Measurements from ENCODE around the gene SAPCD1.
A peak's percentile ranks its signal among the peaks of the same experiment; 100 is the strongest.

The SAPCD1 gene

DNA sequence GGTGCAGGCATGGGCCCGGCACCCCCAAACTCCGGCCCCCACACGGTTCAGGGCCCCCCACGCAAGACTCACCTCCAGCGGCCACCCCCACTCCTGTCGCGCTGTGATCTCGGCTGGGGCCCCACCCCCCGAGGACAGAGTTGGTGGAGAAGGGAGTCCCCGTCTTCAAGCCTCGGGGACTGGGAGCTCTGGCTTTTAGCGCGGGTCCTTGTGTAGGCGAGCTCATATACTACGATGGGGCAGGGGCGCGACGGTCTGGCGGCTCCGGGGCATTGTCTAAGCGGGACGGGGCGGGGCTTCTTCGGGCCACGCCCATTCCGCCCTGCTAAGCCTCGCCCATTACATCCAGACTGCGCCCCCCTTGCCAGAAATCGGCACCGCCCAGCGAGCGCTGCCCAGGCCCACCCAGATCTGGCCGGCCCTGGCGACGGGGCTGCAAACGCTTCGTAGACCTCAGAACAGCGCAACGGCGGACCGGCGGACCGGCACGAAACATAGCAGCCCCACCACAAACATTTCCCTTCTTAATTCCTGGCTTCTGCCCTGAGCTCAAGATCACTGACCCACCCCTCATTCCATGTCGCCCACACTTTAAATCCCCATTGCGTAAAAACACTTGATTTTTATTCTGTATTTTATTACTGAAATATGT is 32.4 kb upstream of the SAPCD1 start:
- DNase-seq, result peak; percentile 62

DNA sequence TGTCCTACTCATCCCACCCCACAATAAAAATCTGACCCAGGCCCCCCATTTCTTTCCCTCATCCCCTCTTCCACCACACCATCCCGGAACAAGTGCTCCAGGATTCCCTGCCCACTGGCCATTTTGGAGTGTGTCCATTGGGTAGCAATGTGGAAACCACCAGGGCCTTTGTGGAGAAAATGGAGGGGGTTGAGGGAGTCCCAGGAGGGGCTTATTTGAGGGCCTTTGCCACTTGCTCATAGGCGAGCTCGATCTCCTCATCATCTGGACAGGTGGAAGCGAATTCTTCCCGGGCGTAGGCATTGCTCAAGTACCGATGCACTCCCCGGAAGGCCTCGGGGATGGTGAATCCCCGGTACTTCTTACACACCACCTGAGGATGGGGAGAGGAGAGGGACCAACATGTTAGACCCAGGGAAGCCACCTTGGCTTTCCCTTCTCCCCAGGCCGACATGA is 31.8 kb upstream of the SAPCD1 start:
- no peak for DNase-seq

DNA sequence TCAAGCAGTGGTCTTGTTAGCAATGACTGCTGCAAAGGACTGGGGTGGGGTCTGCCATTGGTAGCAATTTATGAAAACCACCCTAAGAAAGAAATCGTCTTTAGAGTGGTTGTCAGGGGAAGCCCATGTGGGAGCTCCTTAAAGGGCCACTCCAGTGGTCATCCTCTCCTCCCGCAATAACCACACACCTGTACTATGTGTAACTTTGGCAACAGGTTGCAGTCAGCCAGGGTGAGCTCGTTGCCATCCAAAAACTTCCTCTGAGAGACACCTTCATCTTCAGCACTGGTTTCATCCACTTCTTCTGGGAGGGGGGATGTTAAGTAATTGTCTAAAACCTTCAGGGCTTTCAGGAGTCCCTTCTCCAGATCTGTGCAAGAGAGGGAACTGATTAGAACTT is 30.4 kb upstream of the SAPCD1 start:
- DNase-seq, result no peak

DNA sequence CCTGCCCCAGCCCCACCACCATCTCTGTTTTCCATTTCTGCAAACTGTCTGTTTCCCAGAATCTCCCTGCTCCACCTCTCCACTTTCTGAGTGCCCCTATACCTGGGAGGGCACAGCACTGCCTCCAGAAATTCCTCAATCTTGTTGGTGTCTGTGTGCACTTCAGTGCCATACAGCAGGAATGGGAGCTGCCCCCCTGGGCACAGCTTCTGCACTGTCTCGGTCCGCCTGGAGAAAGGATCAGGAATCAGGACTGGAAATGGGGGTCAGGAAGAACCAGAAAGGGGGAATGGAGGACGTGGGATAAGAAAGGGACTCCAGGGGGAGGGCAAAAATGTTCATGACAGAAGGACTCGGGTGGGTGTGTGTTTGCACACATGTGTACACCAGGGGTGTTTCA is 28.7 kb upstream of the SAPCD1 start:
- DNase-seq, result no peak

DNA sequence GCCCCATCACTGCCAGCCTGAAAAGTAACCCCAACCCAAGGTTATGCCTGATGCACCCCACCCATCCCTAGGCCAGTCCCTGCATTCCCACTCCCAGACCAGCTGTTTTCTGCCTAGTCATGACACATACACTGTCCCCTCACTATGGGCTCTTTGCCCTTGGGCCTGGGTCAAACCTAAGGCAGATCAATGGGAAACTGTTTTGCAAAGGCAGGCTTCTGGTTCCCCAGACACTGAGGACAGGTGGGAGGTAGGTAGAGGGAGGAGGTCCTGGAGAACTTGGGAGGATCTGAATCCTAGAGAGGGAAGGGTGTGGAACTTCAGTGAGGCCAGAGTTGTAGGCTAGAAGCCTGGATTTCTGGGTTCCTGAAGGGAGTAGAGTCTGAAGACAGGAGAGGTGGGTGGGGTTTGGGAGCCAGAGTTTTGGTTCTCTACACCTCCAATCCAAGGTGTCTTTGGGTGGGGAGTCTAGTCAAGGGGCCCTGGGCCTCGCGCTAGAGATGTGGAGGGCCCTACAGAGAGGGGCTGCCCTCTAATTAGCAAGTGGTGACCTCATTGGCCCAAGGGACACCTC is 28.1 kb upstream of the SAPCD1 start:
- DNase-seq, result no peak

DNA sequence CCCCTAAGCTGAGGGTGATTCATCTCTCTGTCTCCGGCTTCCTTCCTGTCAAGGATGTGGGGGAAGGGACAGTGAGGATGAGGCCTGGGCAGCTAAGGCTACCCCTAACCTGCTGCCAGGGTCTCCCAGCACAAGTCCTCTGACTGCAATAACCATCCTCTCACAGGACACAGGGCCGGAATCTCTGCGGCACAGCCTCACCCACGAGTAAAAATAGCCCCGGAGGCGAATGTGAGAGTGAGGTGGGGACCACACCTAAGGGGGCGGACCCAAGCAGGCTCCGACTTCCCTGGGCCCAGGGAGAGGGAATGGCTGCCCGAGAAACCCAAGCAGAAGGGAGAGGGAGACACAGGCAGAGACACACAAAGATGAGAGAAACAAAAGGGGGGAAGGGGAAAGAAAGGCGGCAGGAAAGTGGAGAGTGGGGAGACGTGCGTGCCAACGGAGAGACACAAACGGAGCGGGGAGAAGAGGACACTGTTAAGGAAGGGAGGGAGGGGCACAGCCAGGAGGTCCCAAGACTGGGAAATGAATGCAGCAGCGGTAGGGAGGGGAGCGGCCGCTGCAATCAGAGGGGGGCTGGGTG is 27.5 kb upstream of the SAPCD1 start:
- peak; percentile 58 for DNase-seq

DNA sequence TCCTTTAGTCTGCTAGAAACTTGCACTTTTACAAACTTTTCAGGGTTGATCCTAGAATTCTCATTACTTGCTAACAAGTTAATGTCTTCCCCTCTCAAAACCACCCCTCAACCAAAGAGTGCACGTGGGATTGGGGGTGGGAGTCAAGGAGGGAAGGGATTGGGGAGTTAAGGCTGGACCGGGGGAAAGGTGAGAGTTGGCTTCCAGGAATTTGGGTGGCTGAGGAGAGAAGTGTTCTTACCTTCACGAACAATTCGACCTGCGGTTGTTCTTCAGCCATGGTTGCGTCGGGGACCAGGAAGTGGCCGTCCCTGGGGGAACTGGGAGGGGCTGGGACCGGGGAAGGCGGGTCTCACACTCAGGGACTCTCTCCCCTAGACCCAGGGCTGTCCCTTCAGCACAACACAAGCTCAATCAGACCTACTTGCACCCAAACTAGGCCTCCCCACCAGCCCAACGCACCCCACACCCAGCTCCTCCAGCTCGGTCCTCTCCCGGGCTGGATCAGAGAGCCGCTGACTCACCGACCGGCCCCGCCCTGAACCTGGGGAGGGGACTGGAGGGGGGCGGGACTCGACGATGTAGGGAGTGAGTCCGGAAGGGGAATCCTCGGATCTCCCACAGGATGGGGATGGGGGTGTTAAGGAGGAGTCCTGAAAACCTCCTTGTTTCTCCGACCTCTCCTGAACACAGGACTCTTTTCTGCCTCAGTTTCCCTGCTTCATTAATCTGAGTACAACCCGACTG is 26.3 kb upstream of the SAPCD1 start, which contains the start of gene CLIC1:
Gene CLIC1, minus strand, starts transcription at position 510 of the 747 bp plus-strand sequence. Its CDS starts 230 bp downstream, at position 280.
- DNase-seq, result peak; percentile 56

DNA sequence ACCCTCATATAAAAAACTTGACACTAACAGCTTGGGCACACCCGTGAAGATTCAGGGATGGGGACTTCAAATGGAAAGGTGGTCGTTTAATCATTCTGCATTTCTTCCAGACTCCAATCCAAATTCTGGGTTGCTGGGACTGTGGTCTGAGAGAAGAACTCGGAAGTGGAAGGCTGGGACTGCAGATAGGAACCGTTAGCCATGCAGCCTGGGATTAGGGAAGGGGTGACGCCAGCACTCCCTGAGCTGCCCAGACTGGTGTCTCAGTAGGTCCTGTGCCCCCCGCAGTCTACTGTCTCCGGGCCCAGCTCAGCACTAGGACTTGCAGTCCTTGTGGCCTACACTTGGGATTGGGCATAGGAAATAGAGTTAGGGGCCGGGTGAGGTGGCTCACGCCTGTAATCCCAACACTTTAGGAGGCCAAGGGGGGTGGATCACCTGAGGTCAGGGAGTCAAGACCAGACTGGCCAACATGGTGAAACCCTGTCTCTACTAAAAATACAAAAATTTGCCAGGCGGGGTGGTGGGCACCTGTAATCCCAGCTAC is 25.6 kb upstream of the SAPCD1 start:
- no peak for DNase-seq

DNA sequence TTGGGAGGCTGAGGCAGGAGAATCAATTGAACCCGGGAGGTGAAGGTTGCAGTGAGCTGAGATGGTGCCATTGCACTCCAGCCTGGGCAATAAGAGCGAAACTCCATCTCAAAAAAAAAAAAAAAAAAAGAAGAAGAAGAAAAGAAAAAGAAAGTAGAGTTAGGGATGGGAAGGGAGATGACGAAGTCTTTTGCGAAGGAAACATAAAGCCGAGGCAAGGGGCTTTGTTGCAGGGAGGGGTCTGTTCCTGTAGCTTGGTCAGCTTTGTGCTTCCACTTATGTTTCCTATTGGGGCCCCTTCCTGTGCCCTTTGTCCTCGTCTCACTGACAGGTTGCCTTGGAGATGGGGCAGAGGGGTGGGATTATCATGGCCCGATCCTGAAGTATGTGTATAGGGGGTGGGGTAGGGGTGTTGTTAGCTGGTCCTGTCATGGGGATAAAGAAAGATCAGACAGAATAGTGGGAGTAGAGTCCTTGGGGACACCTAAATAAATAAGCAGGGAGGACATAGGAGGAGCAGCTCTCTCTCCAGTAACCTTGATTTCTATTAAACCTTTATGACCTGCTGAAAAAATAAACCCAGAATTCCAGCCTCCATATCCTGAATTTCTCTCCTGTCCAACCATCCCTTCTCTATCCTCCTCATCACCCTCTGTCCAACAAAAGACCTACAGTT is 25.0 kb upstream of the SAPCD1 start:
- DNase-seq, result no peak

DNA sequence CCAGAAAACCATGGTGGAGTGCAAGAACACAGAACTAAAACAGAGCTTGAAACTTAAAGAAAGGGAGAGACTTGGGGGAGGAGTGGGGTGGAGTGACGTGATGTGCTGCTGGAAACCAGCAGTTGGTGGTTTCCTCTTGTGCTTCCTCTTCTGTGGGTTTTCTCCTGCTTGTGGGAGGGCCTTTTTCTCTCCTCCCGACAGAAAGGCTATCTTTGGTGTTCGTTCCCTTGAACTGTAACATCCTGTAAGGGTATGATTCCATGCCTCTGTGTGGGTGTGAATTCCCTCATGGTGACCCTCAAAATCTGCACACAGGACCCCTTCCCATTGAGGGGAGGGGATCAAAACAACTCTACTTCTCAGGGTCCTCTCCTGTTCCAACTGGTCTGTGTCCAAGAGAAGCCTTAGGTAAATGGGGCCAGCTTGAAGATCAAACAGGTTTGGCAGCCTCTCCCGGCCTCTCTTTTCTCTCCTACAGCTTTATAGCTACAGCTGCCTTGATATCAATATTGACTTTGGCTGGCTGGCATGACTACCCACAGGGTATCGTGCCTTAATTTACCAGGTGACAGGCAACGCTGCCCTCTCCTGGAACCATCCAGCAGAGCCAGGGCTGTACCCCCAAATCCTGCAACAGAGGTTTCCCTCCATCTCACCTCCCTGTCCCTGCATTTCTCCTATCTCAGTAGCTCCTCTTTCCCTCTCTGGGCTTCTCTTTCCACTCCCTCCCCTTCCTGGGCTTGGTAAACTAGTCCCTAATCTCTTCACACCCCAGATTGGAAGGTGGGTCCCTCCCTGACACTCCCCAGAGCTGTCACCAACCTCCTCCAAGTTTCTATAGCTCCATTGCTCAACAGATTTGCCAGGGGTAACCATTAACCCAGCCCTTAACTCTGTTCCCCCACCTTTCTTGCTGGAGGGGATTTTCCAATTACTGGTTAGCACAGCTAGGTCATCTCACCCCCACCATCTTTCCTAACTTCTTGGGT is 24.2 kb upstream of the SAPCD1 start:
- peak; percentile 61 for DNase-seq

DNA sequence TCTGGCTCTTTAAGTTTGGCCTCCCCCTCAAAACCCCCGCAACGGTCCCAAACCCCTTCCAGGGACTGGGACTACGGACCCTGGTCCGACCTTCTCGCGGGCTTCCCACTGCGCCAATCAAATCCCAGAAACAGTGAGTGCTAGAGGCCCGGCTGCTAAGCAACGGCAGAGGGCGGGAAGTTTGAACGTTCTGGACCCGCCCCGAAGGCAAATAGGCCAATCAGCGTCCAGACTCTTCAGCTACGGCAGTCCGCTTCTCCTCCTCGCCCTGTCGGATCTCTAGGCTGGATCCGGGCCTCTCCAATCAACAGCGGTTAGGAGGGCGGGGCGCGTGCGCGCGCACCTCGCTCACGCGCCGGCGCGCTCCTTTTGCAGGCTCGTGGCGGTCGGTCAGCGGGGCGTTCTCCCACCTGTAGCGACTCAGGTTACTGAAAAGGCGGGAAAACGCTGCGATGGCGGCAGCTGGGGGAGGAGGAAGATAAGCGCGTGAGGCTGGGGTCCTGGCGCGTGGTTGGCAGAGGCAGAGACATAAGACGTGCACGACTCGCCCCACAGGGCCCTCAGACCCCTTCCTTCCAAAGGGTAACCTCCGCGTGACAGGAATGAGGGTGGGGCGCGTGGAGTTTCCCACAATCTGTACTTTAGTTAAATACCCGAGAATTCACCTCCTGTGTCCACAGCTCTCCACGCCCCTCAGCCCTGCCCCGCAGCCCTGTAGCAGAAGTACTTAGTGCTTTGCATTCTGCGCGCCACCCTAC is 22.6 kb upstream of the SAPCD1 start, which contains the start of gene MSH5:
Gene MSH5, plus strand, starts transcription at position 367 of the 758 bp plus-strand sequence. CDS start 462 bp downstream, outside the sequence.
- peak; percentile 94 for DNase-seq

DNA sequence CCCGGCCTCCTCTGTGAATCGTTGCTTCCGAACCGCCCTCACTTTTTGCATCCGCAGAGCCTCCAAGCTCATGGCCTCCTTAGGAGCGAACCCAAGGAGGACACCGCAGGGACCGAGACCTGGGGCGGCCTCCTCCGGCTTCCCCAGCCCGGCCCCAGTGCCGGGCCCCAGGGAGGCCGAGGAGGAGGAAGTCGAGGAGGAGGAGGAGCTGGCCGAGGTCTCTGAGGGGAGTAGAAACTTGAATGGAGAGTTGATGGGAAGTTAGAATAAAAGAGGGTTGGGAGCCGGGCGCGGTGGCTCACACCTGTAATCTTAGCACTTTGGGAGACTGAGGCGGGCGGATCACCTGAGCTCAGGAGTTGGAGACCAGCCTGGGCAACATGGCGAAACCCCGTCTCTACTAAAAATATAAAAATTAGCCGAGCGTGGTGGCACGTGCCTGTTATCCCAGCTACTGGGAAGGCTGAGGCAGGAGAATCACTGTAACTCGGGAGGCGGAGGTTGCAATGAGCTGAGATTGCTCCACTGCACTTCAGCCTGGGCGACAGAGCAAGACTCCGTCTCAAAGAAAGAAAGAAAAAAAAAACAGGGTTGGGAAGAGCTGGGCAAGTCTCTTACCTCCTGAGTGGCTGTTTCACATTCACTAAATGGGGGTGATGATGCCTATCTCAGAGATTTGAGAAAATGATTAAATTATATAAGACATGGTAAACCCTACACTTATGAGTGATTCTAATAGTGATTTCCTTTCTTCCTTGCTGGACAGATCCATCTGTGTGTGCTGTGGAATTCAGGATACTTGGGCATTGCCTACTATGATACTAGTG is 21.8 kb upstream of the SAPCD1 start:
- no peak for DNase-seq

DNA sequence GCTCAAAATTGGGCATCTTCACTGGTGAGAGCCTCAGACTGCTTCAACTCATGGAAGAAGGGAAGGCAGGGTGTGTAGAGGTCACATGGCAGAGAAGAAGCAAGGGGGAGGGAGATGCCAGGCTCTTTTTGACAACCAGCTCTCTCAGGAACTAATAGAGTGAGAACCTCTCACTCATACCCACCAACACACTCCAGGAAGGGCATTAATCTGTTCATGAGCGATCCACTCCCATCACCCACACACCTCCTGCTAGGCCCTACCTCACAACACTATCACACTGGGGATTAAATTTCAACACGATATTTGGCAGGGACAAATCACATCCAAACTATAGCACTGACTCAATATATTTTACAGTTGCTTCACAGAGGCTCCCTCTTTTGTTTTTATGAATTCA is 20.6 kb upstream of the SAPCD1 start:
- DNase-seq, result no peak

DNA sequence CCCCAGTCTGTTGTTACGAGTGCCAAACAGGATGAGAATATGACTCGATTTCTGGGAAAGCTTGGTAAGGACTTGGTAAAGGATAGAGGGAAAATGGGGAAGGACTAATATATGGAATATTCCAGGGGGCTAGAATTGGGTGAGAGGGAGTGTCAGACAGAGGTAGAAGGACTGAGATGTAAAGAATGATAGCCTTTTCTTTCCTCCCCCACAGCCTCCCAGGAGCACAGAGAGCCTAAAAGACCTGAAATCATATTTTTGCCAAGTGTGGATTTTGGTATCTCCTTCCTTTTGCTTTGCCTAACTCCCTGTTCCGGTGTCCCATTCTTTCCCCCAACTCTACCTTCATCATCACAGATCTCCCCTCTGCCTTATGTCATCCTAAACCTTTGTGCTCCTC is 19.6 kb upstream of the SAPCD1 start:
- DNase-seq, result no peak

DNA sequence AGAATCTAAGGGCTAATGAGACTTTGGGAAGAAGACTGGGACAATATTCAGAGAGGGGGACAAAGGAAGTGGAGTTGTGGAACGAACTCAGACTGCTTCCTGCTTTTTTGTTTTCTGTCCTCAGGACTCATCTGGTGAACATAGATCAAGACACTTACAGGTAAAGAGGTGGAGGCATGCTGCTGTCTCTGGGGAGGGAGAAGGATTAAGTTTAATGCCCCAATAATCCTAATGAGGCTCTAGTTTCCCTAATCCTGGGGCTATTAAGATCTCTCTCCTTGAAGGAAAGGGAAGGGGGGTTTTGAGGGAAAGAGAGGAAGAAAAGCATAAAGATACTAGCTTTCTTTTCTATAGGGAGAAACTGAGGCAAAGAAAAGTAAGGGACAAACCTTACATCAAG is 18.0 kb upstream of the SAPCD1 start:
- DNase-seq, result no peak

DNA sequence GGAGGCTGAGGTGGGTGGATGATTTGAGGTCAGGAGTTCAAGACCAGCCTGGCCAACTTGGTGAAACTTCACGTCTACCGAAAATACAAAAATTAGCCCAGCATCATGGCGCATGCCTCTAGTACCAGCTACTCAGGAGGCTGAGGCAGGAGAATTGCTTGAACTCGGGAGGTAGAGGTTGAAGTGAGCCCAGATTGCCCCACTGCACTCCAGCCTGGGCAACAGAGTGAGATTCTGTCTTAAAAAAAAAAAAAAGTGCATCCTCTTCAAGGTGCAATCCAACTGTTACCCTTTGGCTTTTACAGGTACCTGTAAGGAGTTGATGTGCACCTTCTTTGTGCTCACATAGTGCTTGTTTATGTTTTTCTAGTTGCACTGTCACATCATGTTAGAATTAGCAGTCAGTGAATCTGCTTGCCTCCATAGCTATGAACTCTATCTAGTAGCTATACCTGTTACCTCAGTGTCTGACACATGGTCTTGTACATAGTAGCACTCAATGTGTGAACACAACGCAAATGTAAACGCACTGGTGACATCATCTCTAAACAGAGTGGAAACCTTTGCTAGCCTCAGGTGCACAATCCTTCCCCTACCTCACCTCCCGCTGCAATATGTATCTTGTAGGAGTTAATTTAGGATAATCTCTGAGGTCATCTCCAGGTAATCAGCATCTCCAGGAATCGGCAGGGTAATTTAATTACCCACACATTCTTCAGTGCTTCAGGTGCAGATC is 13.0 kb upstream of the SAPCD1 start:
- DNase-seq, result no peak

DNA sequence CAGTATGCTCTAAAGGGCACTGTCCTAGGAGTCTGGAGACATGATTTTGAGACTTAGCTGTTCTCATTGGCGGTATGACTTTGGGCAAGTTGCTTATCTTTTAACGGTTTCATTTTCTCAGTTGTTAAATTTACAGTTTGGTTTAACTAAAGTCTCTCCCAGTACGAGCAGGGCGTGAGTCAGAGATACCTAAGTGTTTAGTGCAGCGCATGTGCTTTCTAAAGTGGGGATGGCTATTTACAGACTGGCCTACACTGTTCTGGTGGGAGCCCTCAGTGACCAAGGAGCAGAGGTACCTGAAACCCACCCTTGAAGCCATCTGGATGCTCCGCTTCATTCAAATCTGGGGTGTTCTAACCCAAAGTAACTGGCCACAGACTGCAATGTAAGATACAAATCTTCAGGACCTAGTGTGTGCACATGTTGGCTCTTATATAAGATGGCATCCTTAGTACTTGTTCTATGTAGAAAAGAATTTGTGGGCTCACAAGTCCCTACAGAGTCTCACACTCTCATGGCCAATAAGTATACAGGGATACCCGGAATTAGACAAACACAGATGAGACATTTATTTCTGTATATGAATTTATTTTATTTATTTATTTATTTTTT is 11.9 kb upstream of the SAPCD1 start:
- DNase-seq, result no peak

DNA sequence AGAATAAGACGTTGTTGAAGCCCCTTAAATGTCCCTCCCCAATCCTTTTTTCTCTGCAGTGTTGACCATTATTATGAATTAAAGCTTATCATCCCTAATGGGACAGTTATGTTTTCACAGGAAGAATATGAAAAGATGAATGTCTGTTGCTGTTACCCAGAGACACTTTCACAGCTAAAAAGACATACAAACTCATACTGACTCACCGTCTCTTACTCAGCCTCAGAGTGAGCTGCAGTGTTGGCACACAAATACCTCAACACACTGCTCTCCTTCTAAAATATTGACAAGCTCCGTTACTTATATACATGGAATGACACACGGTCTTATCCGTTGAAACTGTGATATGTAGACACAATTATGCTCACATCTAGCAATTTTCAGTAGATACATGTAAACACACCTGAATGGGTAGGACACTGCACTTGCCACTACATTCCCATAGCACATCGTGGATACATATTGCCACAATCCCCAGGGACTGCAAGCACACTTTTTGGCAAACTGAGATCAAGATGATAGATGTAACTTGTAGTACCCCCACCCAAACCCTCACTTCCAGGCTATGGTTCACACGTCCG is 9.6 kb upstream of the SAPCD1 start:
- no peak for DNase-seq
